ENCODE results near the gene MYLK. TPM values are rescaled to one million over a fixed set of nuclear protein-coding genes. Genes with fewer than 3 reads are reported as not detected.

Gene MYLK
- total RNA-seq, 4 donors from 2014 or later, result 9.7 to 92.8 (median 32.5) TPM

DNA sequence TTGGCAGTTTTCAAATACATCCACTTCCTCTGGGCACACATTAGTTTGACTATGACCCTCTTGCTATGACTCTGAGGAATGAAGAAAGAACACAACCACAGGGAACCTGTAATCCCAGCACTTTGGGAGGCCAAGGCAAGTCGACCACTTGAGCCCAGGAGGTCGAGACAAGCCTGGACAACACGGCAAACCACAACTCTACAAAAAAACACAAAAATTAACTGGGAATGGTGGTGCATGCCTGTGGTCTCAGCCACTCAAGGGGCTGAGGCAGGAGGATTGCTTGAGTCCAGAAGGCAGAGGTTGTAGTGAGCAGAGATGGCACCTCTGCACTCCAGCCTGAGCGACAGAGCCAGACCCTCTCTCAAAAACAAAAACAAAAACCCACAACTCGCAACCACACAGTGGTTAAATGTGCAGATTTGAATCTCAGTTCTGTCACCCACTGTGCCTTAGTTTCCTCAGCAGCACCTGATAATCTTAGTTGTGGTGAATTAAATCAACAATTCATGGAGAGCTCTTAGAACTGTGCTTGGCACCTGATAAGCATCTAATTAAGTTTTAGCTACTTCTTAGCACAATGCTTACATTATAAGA lies 65.7 kb downstream of the MYLK start:
- TF ChIP-seq, protein P1, sequence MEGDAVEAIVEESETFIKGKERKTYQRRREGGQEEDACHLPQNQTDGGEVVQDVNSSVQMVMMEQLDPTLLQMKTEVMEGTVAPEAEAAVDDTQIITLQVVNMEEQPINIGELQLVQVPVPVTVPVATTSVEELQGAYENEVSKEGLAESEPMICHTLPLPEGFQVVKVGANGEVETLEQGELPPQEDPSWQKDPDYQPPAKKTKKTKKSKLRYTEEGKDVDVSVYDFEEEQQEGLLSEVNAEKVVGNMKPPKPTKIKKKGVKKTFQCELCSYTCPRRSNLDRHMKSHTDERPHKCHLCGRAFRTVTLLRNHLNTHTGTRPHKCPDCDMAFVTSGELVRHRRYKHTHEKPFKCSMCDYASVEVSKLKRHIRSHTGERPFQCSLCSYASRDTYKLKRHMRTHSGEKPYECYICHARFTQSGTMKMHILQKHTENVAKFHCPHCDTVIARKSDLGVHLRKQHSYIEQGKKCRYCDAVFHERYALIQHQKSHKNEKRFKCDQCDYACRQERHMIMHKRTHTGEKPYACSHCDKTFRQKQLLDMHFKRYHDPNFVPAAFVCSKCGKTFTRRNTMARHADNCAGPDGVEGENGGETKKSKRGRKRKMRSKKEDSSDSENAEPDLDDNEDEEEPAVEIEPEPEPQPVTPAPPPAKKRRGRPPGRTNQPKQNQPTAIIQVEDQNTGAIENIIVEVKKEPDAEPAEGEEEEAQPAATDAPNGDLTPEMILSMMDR (IDR thresholded peaks at IDR 0.05), result no peak
- no peak for TF ChIP-seq POLR2A (IDR thresholded peaks at IDR 0.05)
- no peak for DNase-seq (ENCODE audit: low spot score in 2 of 2)
- 76 to 94% methylated on average over 5 of the region's 5 CpGs for WGBS, 2 donors
- H3K4me3 ChIP-seq (ENCODE audit: low read depth, poor library complexity, severe bottlenecking), result no peak overlapping the region
- intact Hi-C loops (cut with DNase I; ENCODE audit: low total_unique reads), result no loop called here

DNA sequence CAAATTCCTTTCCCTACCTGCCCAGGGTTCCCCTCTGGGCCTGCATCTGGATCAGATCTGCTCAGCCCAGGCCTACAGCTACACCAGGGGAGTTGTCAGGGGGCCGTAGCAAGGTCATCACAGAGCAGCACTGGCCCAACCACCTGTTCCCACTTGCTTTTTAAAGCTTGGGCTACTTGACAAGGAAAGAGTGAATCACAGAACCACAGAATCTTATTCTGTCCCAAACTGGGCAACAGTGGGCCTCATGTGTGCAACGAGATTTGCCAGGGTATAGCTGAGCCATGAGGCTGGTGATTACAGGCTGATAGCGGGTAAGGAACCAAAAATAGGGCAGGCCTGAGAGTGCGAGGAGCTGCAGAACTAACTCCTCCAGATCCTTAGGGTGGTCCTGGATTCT lies 66.7 kb downstream of the MYLK start:
- H3K4me3 ChIP-seq (ENCODE audit: low read depth, poor library complexity, severe bottlenecking), result no peak overlapping the region
- WGBS, 2 donors, result 84 to 90% methylated on average over 4 of the region's 4 CpGs
- intact Hi-C loops (cut with DNase I; ENCODE audit: low total_unique reads), result no loop called here
- TF ChIP-seq, protein P1 (IDR thresholded peaks at IDR 0.05), result no peak
- TF ChIP-seq POLR2A (IDR thresholded peaks at IDR 0.05), result no peak
- no peak for DNase-seq (ENCODE audit: low spot score in 2 of 2)

DNA sequence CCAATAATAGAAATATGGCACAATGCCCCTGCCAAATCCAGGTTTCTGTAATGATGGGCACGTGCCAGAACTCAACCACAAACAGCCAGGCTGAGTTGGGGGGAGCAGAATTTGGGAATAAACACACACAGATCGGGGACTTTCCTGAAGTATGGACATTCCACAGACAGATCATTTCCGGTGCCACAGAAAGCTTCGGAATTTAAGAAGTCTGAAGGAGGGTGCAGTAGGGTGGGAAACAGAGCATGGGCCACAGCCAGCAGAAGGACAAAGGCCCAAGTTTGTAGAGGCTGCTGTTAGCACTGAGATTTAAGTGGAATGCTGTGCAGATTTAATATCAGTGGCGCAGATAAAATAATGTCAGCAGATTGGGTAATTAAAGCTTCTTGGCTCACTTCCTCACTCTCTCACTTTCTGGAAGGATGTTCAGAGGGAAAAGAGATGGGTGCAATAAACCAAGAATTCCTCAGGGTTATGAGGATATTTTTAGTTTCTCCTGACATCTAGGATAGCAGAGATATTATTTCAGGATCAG lies 67.4 kb downstream of the MYLK start:
- intact Hi-C loops (cut with DNase I; ENCODE audit: low total_unique reads), result no loop called here
- TF ChIP-seq, protein P1 (IDR thresholded peaks at IDR 0.05), result no peak
- no peak for TF ChIP-seq POLR2A (IDR thresholded peaks at IDR 0.05)
- H3K4me3 ChIP-seq (ENCODE audit: low read depth, poor library complexity, severe bottlenecking), result no peak overlapping the region
- 32 to 41% methylated on average over 5 of the region's 5 CpGs for WGBS, 2 donors
- no peak for DNase-seq (ENCODE audit: low spot score in 2 of 2)

DNA sequence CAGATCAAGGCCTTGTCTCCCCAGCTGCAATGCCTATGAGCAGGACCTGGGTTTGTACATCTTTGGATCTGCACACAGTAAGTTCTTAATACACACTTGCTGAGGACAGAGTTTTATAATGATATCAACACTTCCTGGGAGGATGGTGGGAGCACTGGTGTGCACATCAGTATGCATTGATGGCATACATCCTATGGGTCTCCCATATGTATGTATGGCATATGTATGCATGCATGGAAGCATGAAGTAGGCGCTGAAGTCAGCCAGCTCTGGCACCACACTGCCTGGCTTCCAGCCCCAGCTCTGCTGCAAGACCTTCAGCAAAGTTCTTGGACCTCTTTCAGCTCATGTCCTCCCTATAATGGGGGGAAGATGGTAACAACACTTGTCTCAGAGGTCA lies 68.2 kb downstream of the MYLK start:
- intact Hi-C loops (cut with DNase I; ENCODE audit: low total_unique reads), result no loop called here
- DNase-seq (ENCODE audit: low spot score in 2 of 2), result no peak
- 75 to 83% methylated on average over 1 of the region's 1 CpG for WGBS, 2 donors
- H3K4me3 ChIP-seq (ENCODE audit: low read depth, poor library complexity, severe bottlenecking), result no peak overlapping the region
- TF ChIP-seq POLR2A (IDR thresholded peaks at IDR 0.05), result no peak
- TF ChIP-seq, protein P1 (IDR thresholded peaks at IDR 0.05), result no peak

DNA sequence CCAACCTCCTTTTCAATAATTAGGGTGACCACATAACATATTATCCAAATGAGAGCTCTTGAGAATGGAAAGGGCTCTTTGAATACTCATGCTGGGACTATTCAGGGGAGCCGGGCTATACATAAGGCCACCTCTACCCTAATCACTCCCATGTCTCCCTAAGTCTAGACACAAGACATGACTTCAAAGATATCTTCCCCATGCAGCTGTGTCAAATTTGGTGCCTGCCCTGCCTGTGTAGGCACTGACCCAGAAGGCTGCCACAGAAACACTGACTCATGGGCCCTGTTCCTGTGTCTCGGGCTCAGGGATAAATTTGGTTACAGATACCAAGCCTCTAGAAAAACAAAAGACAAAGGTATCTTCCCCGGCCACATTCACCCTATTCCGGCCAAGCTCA lies 70.3 kb downstream of the MYLK start:
- DNase-seq (ENCODE audit: low spot score in 2 of 2), result no peak
- 83% methylated on average over 4 of the region's 4 CpGs for WGBS, 2 donors
- intact Hi-C loops (cut with DNase I; ENCODE audit: low total_unique reads), result no loop called here
- TF ChIP-seq, protein P1 (IDR thresholded peaks at IDR 0.05), result no peak
- TF ChIP-seq POLR2A (IDR thresholded peaks at IDR 0.05), result no peak
- no peak overlapping the region for H3K4me3 ChIP-seq (ENCODE audit: low read depth, poor library complexity, severe bottlenecking)

DNA sequence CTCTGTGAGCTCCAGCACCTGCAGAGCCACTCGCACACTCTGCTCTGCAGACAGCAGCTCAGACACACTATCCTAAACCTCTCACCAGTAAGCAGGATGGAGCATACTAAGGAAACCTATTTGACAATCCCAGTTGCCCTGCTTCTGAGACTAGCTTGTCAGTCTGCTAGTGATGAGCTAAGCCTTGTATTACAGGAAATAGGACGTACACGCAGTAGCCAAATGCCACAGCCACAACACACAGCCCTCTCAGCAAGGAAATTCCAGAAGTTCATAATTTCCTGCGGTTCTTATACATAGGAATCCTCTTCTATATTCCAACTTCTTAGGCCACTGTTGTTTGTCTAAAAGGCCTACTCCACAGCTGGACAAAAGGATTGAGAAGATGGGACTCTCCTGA lies 74.5 kb downstream of the MYLK start:
- TF ChIP-seq, protein P1 (IDR thresholded peaks at IDR 0.05), result no peak
- no peak for TF ChIP-seq POLR2A (IDR thresholded peaks at IDR 0.05)
- WGBS, 2 donors, result 80 to 86% methylated on average over 4 of the region's 4 CpGs
- no peak overlapping the region for H3K4me3 ChIP-seq (ENCODE audit: low read depth, poor library complexity, severe bottlenecking)
- intact Hi-C loops (cut with DNase I; ENCODE audit: low total_unique reads), result no loop called here
- no peak for DNase-seq (ENCODE audit: low spot score in 2 of 2)

Measured in lower leg skin (tissue), 4 donors.